Stimulated activated naive CD4-positive, alpha-beta T cell treated with Interleukin-2 at 50 U/mL for 16 hours (primary cell): ENCODE results near the gene PLPP4.

Experiments used
- DNase-seq: peaks from one replicate; lab custom pipeline; 2025; lab: John Stamatoyannopoulos, UW

Gene PLPP4

GRCh38 chr10:120517881-120518484 lies 61.0 kb downstream of the PLPP4 start:
- DNase-seq = no peak

GRCh38 chr10:120521880-120522279 lies 64.9 kb downstream of the PLPP4 start:
- DNase-seq = no peak

- no peak for DNase-seq
Measured at GRCh38 chr10:120527691-120528090, 70.7 kb downstream of the PLPP4 start.

GRCh38 chr10:120530699-120531098 lies 73.7 kb downstream of the PLPP4 start:
- DNase-seq = no peak

- no peak for DNase-seq
Measured at GRCh38 chr10:120538091-120538490, 81.1 kb downstream of the PLPP4 start.

- no peak for DNase-seq
Measured at GRCh38 chr10:120539076-120539475, 82.0 kb downstream of the PLPP4 start.

GRCh38 chr10:120540486-120540885 lies 83.5 kb downstream of the PLPP4 start:
- DNase-seq = no peak

GRCh38 chr10:120541984-120542383 lies 85.0 kb downstream of the PLPP4 start:
- DNase-seq = no peak

GRCh38 chr10:120542591-120542990 lies 85.6 kb downstream of the PLPP4 start:
- no peak for DNase-seq

GRCh38 chr10:120543291-120543690 lies 86.3 kb downstream of the PLPP4 start:
- no peak for DNase-seq

GRCh38 chr10:120548210-120548609 lies 91.2 kb downstream of the PLPP4 start:
- DNase-seq = no peak

GRCh38 chr10:120552262-120552661 lies 95.2 kb downstream of the PLPP4 start:
- no peak for DNase-seq

- DNase-seq = no peak
Measured at GRCh38 chr10:120553911-120554310, 96.9 kb downstream of the PLPP4 start.

- DNase-seq = no peak
Measured at GRCh38 chr10:120555436-120555835, 98.4 kb downstream of the PLPP4 start.

- no peak for DNase-seq
Measured at GRCh38 chr10:120555842-120556532, 99.0 kb downstream of the PLPP4 start.

- no peak for DNase-seq
Measured at GRCh38 chr10:120557311-120557710, 100.3 kb downstream of the PLPP4 start.

GRCh38 chr10:120559800-120560199 lies 102.8 kb downstream of the PLPP4 start:
- DNase-seq = no peak

GRCh38 chr10:120562956-120563355 lies 105.9 kb downstream of the PLPP4 start:
- no peak for DNase-seq

- DNase-seq = no peak
Measured at GRCh38 chr10:120570418-120570817, 113.4 kb downstream of the PLPP4 start.

- DNase-seq = no peak
Measured at GRCh38 chr10:120571266-120571665, 114.2 kb downstream of the PLPP4 start.

GRCh38 chr10:120572307-120572706 lies 115.3 kb downstream of the PLPP4 start:
- DNase-seq = no peak

- no peak for DNase-seq
Measured at GRCh38 chr10:120573355-120573754, 116.3 kb downstream of the PLPP4 start.

GRCh38 chr10:120574981-120575380 lies 118.0 kb downstream of the PLPP4 start:
- no peak for DNase-seq

GRCh38 chr10:120575411-120575810 lies 118.4 kb downstream of the PLPP4 start:
- DNase-seq = no peak
